Measurements from ENCODE around the gene LANCL1. TPM values are rescaled to one million over a fixed set of nuclear protein-coding genes. Genes with fewer than 3 reads are reported as not detected.

Gene LANCL1
- total RNA-seq, 1 experiment from 2014 or later = 49.9 TPM

DNA sequence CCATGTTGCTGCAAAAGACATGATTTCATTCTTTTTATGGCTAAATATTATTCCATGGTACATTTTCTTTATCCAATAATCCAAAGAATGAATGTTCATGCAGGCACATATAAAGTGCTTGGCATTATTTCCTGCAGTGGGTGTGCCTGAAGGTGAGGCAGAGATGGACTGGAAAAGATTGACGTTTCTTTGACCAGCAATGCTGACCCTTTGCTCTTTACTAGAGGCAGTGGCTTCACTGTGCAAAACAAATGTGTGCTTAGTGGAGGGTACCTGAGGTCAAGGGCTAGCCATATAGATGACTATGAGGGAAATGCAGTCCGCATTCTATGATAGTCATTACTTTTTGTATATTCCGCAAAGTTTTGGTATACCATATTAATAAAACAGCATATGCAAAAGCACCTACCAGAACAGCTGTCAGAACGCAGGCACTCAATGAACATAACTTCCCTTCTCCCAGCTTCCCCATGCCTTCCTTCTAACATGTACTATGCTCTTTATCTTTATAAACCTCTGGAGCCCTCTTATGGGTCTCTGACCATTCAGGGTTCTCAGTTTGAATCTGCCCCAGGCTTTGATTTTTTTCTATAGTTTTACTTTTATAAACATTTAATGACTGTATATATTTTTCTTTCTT lies 47.2 kb upstream of the LANCL1 start:
- Histone ChIP-seq H3K4me1 (ENCODE audit: insufficient read depth, low read length) (no peaks in the 10 kb centered on the region), H3K14ac (ENCODE audit: insufficient read depth, low read length) (no peak overlapping the region), H4K91ac (ENCODE audit: insufficient read length, low read depth, low read length) (no peak overlapping the region), H2BK20ac (ENCODE audit: low read depth, low read length, poor library complexity, severe bottlenecking) (no peak overlapping the region), H3K4me2 (ENCODE audit: insufficient read depth, insufficient read length, low read length) (no peak overlapping the region), H4K8ac (replicated peaks; ENCODE audit: insufficient read length, low read depth, low read length) (no peak overlapping the region), H3K18ac (ENCODE audit: insufficient read length, low read depth, low read length) (no peak overlapping the region), H3K9ac (ENCODE audit: extremely low read depth, insufficient read length, low read length) (no peak overlapping the region), H3K9me3 (ENCODE audit: control insufficient read depth, low read depth, low read length) (no peaks in the 10 kb centered on the region), H4K20me1 (ENCODE audit: control insufficient read depth, insufficient read depth, insufficient read length) (no peaks in the 10 kb centered on the region), H2BK15ac (ENCODE audit: low read depth, low read length) (no peak overlapping the region), H3K27ac (ENCODE audit: insufficient read length, low read depth, low read length) (no peak overlapping the region), H3K56ac (ENCODE audit: insufficient read length, low read depth, low read length) (no peak overlapping the region), H2BK120ac (ENCODE audit: low read depth, low read length, poor library complexity, severe bottlenecking) (no peak overlapping the region), H2AFZ (ENCODE audit: low read length) (no peak overlapping the region), H2BK12ac (ENCODE audit: insufficient read length, low read depth, low read length) (no peak overlapping the region), H2AK5ac (ENCODE audit: insufficient read length, low read length) (no peak overlapping the region), H3K23me2 (ENCODE audit: insufficient read length, low read depth, low read length, poor library complexity, severe bottlenecking) (no peaks in the 10 kb centered on the region), H3K4ac (ENCODE audit: low read depth, low read length) (no peak overlapping the region), H3K79me2 (ENCODE audit: insufficient read depth, low read length) (no peaks in the 10 kb centered on the region), H3K27me3 (ENCODE audit: insufficient read depth, low read length) (no peaks in the 10 kb centered on the region), H3K23ac (ENCODE audit: insufficient read length, low read depth, low read length) (no peak overlapping the region), H3K79me1 (ENCODE audit: insufficient read depth, low read depth, low read length, poor library complexity, severe bottlenecking) (no peaks in the 10 kb centered on the region), H4K5ac (ENCODE audit: insufficient read length, low read depth, low read length) (no peak overlapping the region), H3T11ph (ENCODE audit: low read length) (no peak overlapping the region), H2BK5ac (ENCODE audit: insufficient read length, low read length) (no peak overlapping the region)
- peaks cover 9 to 19% of the 10 kb centered on the region in 2 experiments for H3K4me1 Mint-ChIP-seq
- DNase-seq = no peak
- no peaks in the 10 kb centered on the region for H3K27me3 Mint-ChIP-seq (ENCODE audit: low read depth)
- no peaks in the 10 kb centered on the region for H3K9me3 Mint-ChIP-seq
- H3K27ac Mint-ChIP-seq = no peak overlapping the region
- H3K4me3 Mint-ChIP-seq = no peak overlapping the region
- peaks cover 0 to 5% (median 0%) of the 10 kb centered on the region in 3 experiments; a peak in 2 of 7 replicates for H3K36me3 Mint-ChIP-seq (ENCODE audit: insufficient read depth in 1 of 3, low read depth in 3 of 3)
- no CpG with 5 or more reads among the region's 4 CpGs for WGBS (ENCODE audit: extremely low coverage, insufficient read length, low lambda C conversion rate)
- TF ChIP-seq, protein P1, sequence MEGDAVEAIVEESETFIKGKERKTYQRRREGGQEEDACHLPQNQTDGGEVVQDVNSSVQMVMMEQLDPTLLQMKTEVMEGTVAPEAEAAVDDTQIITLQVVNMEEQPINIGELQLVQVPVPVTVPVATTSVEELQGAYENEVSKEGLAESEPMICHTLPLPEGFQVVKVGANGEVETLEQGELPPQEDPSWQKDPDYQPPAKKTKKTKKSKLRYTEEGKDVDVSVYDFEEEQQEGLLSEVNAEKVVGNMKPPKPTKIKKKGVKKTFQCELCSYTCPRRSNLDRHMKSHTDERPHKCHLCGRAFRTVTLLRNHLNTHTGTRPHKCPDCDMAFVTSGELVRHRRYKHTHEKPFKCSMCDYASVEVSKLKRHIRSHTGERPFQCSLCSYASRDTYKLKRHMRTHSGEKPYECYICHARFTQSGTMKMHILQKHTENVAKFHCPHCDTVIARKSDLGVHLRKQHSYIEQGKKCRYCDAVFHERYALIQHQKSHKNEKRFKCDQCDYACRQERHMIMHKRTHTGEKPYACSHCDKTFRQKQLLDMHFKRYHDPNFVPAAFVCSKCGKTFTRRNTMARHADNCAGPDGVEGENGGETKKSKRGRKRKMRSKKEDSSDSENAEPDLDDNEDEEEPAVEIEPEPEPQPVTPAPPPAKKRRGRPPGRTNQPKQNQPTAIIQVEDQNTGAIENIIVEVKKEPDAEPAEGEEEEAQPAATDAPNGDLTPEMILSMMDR (conservative IDR thresholded peaks at IDR 0.05) = no peak

Measured in H9 (cell line).